GM12865 (cell line): ENCODE results near the gene SORCS2.

ENCODE experiments used
- DNase-seq: peaks from one replicate; pipeline ENCODE4 v3.0.0; 2010; ENCODE audit warnings: low read depth
- H3K4me3 ChIP-seq: 2 replicates; pipeline ENCODE4 v1.5.1; 2011; ENCODE audit warnings: mild to moderate bottlenecking, low read depth, low read length, control low read depth
- TF ChIP-seq, protein P1 (sequence below): IDR thresholded peaks from 2 replicates; pipeline ENCODE4 v1.5.1; 2011; ENCODE audit warnings: low read length, control low read depth, low read depth, inconsistent platforms; ENCODE audit not compliant: insufficient read depth; ENCODE audit errors: missing control alignments

SORCS2 gene

DNA sequence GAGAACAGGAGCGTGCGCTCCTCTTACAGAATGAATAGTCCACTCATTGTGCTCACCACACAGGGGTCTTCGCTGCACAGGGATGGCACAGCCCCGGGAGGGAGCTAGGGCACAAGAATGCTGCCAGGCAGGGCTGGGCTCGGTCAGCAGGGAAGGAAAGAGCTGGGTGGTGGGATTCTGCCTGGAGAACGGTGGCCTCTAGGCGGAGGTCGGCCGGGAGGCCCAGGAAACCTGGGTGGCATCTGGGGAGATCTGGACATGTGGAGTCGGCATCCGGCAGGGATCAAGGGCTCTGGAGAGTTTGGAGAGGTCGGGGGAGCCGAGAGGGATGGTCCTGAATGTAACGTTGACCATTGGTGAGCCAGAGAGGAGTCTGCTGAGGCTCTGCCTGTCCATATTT, 288.9 kb downstream of the SORCS2 start:
- no peak for DNase-seq
- TF ChIP-seq, protein P1, sequence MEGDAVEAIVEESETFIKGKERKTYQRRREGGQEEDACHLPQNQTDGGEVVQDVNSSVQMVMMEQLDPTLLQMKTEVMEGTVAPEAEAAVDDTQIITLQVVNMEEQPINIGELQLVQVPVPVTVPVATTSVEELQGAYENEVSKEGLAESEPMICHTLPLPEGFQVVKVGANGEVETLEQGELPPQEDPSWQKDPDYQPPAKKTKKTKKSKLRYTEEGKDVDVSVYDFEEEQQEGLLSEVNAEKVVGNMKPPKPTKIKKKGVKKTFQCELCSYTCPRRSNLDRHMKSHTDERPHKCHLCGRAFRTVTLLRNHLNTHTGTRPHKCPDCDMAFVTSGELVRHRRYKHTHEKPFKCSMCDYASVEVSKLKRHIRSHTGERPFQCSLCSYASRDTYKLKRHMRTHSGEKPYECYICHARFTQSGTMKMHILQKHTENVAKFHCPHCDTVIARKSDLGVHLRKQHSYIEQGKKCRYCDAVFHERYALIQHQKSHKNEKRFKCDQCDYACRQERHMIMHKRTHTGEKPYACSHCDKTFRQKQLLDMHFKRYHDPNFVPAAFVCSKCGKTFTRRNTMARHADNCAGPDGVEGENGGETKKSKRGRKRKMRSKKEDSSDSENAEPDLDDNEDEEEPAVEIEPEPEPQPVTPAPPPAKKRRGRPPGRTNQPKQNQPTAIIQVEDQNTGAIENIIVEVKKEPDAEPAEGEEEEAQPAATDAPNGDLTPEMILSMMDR = no peak
- H3K4me3 ChIP-seq = no peak overlapping the region

DNA sequence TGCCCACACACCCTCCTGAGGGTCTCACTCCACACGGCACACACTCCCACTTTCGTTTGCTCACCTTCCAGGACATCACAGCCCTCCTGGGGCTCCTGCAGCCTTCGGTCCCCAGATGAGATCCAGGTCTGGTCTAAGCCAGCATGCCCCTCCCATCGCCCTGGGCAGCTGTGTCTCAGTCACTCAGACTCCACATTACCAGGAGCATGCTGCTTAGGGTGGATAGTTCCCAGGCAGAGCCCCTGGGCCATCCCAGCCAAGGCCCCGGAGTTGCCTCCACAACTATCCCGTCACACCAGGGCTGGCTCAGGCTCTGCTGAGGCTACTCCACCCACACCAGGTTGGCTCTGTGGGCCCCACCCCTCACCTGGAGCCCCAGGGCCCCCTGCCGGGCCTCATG, 292.8 kb downstream of the SORCS2 start:
- TF ChIP-seq, protein P1 = no peak
- no peak overlapping the region for H3K4me3 ChIP-seq
- no peak for DNase-seq

DNA sequence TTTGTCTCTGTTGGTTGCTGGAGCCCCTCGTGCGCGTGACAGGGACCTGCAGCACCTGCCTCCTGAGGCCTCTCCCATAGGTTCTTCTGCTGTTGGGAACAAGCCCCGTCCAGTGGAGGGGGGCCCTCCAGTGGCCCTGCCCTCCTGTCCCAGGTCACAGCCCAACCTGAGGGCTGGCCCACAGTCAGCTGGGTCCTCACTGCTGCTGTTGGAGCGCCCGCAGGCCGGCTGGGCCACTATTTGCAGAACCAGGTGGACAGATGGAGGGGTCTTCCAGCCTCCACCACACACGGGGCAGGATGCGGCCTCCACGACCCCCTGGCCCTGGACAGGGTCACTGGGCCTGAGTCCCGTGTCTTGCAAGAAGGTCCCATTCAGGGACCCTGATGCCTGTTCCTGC, 293.8 kb downstream of the SORCS2 start:
- H3K4me3 ChIP-seq = no peak overlapping the region
- TF ChIP-seq, protein P1 = no peak
- no peak for DNase-seq

DNA sequence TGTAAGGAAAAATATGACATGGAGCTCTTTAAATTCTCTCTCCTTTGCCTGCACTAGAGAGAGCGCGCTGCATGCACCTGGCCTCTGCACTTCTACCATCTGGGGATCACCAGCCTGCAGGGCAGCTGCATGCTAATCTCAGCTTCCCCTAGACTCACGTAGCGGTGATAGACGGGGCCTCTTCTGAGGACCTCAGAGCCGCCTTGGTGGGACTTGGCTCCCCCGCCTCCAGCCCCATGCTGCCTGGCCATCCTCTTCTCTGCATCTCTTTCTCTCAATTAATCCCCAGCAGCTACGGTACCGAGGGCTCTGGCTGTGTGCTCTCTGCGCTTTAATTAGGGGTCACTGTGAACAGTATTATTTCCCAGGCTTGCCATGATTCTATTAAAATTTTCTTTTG, 295.2 kb downstream of the SORCS2 start:
- TF ChIP-seq, protein P1 = no peak
- H3K4me3 ChIP-seq = no peak overlapping the region
- DNase-seq = no peak

DNA sequence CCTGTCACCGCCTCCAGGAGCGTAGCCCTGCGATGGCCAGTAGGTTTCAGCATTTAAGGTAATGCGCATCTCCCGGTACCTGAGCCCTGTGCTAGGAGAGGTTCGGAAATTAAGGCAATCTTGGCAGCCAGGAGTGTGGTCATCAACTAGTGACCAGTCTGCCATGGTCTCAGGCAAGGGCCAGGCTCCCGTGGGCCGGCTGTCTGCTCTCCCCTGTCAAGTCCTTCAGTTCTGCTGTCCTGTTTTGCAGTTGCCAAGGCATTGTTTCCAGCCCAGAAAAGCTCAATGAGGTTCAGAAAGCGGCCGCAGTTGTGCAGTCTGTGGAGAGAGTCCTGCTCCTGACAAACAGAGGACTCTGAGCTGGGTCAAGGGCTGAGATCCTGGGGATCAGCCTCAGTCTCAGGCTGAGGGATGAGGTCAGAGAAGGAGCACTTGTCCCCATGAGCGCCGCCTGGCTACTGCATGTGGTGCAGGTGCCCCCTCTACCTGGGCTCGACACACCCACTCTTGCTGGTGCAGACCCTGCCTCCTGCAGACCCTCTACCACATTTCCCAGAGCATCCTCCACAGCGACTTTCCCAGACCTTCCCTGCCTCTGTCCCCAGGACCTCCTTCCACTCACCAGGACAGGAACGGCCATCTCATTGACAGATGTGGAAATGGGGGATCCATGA, 295.8 kb downstream of the SORCS2 start:
- no peak for DNase-seq
- TF ChIP-seq, protein P1 = no peak
- no peak overlapping the region for H3K4me3 ChIP-seq

DNA sequence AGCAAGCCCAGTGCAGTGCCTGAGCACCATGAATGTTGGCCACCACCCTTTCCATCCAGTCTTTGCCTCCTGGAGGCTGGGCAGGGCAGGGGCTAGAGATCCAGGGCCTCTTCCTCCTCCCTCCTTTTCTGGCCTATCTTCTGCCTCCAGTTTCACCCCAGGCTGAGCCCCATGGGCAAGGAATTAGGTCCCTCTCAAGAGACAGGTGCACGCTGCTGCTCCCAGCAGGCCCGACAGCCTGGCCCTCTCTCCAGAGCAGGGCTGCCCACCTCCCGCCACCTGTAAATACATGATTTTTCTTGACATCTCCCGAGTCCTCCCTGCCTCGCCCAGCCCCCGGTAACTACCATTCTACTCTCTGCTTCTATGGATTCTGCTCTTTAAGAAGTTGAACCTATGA, 299.6 kb downstream of the SORCS2 start:
- H3K4me3 ChIP-seq = no peak overlapping the region
- TF ChIP-seq, protein P1 = no peak
- no peak for DNase-seq

DNA sequence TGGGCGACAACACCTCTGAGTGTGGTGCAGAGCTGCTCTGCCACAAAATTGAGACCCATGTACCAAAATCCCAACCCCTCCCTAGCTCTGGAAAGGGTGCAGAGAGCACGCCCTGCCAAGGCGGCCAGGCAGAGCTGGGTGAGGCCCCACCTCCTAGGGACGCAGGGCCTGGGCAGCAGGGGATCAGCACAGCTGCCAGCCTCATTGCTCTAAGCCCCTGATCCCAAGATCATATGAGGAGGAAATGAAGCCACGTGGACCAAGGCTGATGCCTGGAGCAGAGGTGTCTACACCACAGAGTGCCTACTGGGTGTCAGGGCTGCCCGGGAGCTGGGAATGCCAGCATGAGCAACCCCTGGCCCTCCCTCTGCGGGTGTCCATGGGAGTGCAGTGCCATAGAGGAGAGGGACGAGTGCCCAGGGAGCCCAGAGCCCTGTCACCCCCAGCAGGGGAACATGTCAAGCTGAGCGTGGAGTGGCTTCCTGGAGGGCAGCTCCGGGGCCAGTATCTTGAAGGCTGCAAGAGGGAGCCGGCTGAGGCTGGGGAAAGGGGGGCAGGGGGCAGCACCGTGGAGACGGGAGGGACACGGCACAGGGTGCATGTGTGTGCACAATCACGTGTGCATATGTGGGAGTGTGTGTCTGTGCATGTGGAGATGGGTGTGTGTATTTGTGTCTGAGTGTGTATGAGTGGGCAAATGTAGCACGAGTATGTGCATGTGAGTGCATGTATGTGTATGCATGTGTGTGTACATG, 306.3 kb downstream of the SORCS2 start:
- H3K4me3 ChIP-seq = no peak overlapping the region
- DNase-seq = no peak
- TF ChIP-seq, protein P1 = no peak
